GM12891 (cell line): ENCODE results near the gene NDUFA5.

Source experiments
- POLR2A ChIP-seq: IDR thresholded peaks from 2 replicates; pipeline ENCODE4 v1.6.1; 2011; ENCODE audit warnings: low read depth, low read length, control low read depth
- POLR2AphosphoS5 ChIP-seq: IDR thresholded peaks from 2 replicates; pipeline ENCODE4 v1.6.1; 2011; ENCODE audit warnings: low read depth, low read length, control low read depth

DNA sequence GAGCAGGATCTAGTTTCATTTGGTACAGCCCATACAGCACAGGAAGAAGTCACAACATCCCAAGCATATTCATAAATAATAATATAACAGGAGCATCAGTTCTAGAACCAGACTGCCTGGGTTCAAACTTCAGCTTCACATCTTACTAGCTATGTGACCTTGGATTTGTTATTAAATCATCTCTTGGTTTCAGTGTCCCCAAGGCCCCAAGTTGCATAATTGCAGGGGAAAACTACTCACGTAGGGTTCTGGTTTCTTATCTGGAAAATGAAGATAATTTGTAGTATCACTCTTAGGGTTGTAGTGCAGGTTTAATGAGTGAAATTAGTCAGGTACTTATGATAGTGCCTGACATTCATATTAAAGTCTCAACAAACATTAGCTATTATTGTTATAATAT, 17.7 kb downstream of the NDUFA5 start:
- TF ChIP-seq POLR2AphosphoS5 (no peak), POLR2A (no peak)
